Prostate gland (tissue), 2 donors: ENCODE measurements around the gene BBS9. TPM values are rescaled to one million over a fixed set of nuclear protein-coding genes. Genes with fewer than 3 reads are reported as not detected.

Experiments used
- DNase-seq: peaks from one replicate; pipeline ENCODE4 v3.0.0-alpha.2; 2019; ENCODE audit warnings: low spot score
- H3K27ac ChIP-seq, 2 donors: fragments of 200-600 bp; sonication (generic); 2 replicates each; pipeline ENCODE4 v1.5.1; 2017 to 2019
- H3K27me3 ChIP-seq: fragments of 200-600 bp; sonication (generic); replicated peaks from 2 replicates; pipeline ENCODE4 v1.5.1; 2019; ENCODE audit not compliant: insufficient read depth
- H3K36me3 ChIP-seq, 2 donors: fragments of 200-600 bp; sonication (generic); 1 replicate in 1 of 2; 2 replicates in 1 of 2; pipeline versions ENCODE4 v1.5.1 to v1.8.1; 2017 to 2019
- H3K4me1 ChIP-seq: fragments of 200-600 bp; sonication (generic); replicated peaks from 2 replicates; pipeline ENCODE4 v1.5.1; 2019
- H3K4me3 ChIP-seq, 2 donors: fragments of 200-600 bp; sonication (generic); 2 replicates each; pipeline ENCODE4 v1.5.1; 2017 to 2019
- H3K9me3 ChIP-seq: fragments of 200-600 bp; sonication (generic); 2 replicates; pipeline ENCODE4 v1.5.1; 2017
- POLR2A ChIP-seq: fragments of 450-650 bp; IDR thresholded peaks from one replicate; pipeline ENCODE4 v1.6.1; 2016; ENCODE audit warnings: antibody characterized with exemption, mild to moderate bottlenecking
- POLR2AphosphoS5 ChIP-seq: sonication (generic); formaldehyde crosslinking; IDR thresholded peaks from one replicate; pipeline ENCODE4 v1.6.1; 2017; ENCODE audit warnings: antibody characterized with exemption
- WGBS: methylation state at CpG from one replicate; pipeline ENCODE4 v1.1.5; 2018; 5-methylcytosine and 5-hydroxymethylcytosine counted together
- intact Hi-C: fragments of 100-400 bp; cut with DNase I; formaldehyde crosslinking; loops from one replicate; pipeline ENCODE4 v1.14.2; 2022
- total RNA-seq, 2 donors: library from RNA; depleted of rRNA; stranded (reverse); fragments of >200 nt; gene quantifications; one replicate each; pipeline ENCODE4 v1.1.0, GENCODE V29; 2016
- TF ChIP-seq, protein P1 (sequence below), 4 experiments: fragments of 200-600 bp in 2 of 4; fragments of 450-650 bp in 2 of 4; sonication (generic) in 2 of 4; IDR thresholded peaks; 1 replicate in 3 of 4; 2 replicates in 1 of 4; pipeline ENCODE4 v1.5.1; 2016 to 2019; ENCODE audit warnings: antibody characterized with exemption in 4 of 4, mild to moderate bottlenecking in 2 of 4, moderate library complexity in 2 of 4

The BBS9 gene
- total RNA-seq, 2 donors from 2014 or later: 19.6 to 36.8 TPM

DNA sequence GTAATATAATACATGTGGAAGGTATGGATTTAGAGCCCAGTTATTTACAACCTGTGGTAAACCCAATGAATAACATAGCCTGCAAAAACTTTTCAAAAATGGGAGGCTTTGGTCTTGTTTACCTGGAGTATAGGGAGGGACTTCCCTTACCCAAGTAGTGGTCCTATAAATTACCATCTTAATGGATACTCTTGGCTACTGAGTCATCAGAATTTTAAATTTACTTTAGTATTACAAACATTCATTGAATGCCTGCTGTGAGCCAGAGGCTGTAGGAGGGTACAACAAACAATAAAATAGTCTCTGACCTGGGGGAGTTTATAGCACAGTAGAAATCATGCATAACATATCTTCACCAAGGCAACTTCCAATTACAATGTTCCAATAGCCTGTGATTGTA lies 365.1 kb downstream of the BBS9 start:
- Histone ChIP-seq H3K27me3 (no peaks in the 10 kb centered on the region), H3K27ac (no peak overlapping the region), H3K9me3 (no peaks in the 10 kb centered on the region), H3K4me1 (no peaks in the 10 kb centered on the region), H3K4me3 (no peak overlapping the region), H3K36me3 (no peaks in the 10 kb centered on the region)
- no peak for DNase-seq
- TF ChIP-seq, protein P1, sequence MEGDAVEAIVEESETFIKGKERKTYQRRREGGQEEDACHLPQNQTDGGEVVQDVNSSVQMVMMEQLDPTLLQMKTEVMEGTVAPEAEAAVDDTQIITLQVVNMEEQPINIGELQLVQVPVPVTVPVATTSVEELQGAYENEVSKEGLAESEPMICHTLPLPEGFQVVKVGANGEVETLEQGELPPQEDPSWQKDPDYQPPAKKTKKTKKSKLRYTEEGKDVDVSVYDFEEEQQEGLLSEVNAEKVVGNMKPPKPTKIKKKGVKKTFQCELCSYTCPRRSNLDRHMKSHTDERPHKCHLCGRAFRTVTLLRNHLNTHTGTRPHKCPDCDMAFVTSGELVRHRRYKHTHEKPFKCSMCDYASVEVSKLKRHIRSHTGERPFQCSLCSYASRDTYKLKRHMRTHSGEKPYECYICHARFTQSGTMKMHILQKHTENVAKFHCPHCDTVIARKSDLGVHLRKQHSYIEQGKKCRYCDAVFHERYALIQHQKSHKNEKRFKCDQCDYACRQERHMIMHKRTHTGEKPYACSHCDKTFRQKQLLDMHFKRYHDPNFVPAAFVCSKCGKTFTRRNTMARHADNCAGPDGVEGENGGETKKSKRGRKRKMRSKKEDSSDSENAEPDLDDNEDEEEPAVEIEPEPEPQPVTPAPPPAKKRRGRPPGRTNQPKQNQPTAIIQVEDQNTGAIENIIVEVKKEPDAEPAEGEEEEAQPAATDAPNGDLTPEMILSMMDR (IDR thresholded peaks at IDR 0.05): no peak
- intact Hi-C loops: no loop called here

DNA sequence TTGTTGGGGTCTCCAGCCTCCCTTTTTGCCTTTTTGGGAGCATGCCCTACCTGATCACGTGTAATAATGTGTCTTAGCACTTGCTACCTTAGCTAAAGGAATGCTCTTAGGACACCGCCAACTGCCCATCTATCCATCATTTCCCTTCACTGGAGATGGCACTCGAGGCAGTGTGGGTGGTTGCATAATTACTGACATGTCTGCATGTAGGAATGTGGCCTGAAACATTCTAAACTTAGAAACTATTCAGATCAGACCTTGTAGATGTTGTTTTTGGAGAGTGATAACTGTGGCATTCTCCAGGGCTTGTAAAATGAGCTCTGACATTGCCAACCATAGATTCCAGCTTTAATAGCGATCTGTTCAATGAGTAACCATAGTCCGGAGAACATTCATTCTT lies 365.8 kb downstream of the BBS9 start:
- Histone ChIP-seq H3K9me3 (no peaks in the 10 kb centered on the region), H3K4me1 (no peaks in the 10 kb centered on the region), H3K27me3 (no peaks in the 10 kb centered on the region), H3K27ac (no peak overlapping the region), H3K4me3 (no peak overlapping the region), H3K36me3 (no peaks in the 10 kb centered on the region)
- TF ChIP-seq, protein P1 (IDR thresholded peaks at IDR 0.05): no peak
- peak; percentile 42 for TF ChIP-seq POLR2AphosphoS5
- DNase-seq: no peak
- intact Hi-C loops: no loop called here
- 31% methylated on average over 5 of the region's 5 CpGs for WGBS

DNA sequence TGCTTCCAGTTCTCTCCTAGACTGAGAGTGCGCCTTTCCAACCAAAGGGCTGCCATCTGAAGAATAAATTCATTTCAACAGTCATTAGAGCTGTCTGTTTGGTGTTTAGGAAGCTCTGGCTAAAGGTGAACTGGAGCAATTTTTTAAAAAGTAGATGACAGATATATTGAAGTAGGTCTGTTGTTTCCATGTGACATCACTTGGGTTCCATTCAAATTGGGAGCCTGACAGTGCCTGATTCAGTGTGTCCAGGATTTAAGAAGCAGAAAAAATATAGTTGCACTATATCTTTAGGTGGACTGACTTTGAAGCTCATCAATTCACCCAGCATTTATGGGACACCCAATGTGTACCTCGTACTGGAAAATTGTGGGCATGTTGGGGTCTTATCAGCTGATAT lies 367.7 kb downstream of the BBS9 start:
- no peaks in the 10 kb centered on the region for H3K36me3 ChIP-seq
- 93% methylated on average over 2 of the region's 2 CpGs for WGBS
- intact Hi-C loops: no loop called here
- H3K27me3 ChIP-seq: no peaks in the 10 kb centered on the region
- TF ChIP-seq POLR2A (no peak), POLR2AphosphoS5 (no peak)
- TF ChIP-seq, protein P1 (IDR thresholded peaks at IDR 0.05): no peak
- no peaks in the 10 kb centered on the region for H3K4me1 ChIP-seq
- no peaks in the 10 kb centered on the region for H3K9me3 ChIP-seq
- H3K4me3 ChIP-seq: no peak overlapping the region
- no peak overlapping the region for H3K27ac ChIP-seq
- DNase-seq: no peak

DNA sequence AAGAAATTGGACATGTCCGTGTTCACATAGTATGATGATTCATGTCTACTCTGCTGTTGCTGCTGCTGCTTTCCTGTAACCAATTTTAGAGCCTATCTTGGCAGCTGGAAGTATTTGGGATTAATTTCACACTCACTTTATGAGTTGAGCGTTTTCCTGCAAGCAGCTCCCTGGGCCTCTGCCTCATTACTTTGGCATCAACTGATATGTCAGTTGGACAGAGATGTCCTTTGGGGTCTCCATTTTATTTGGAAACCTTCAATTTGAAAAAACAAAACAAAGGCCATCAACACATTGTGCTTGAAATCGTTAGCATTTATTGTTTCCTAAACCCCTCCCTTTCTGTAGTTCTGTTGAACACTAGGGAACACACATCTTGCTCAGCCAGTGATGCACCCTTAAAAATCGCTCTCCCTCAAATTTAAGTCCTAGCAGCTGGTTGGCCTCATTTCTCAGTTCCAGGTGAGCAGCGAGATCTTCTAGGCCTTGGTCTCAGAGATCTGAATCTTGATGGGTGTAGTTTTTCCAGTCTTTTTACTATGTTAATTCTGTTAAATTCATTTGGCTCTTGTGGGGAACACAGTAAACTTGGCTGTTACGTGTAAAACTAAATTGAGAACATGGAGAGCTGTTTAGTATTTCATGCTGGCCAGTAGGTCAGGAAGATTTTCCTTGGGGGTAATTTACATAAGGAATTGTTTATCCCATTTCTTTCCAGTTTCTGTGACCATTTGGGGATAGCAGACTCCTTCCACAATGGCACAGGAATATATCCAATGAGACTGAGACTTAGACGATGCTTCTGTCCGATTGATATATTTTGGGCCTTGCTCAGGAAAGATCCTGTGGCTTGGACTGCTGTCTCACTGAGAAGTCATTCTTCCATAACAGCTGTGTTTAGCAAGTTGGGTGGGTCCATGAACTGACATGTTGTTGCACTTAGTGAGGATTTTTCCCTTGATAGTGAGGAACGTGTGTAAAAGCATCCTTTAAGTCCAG lies 371.6 kb downstream of the BBS9 start:
- 48% methylated on average over 9 of the region's 9 CpGs for WGBS
- H3K36me3 ChIP-seq: no peaks in the 10 kb centered on the region
- H3K4me1 ChIP-seq: no peaks in the 10 kb centered on the region
- DNase-seq: no peak
- TF ChIP-seq POLR2A (no peak), POLR2AphosphoS5 (peak; percentile 2)
- TF ChIP-seq, protein P1 (IDR thresholded peaks at IDR 0.05): no peak
- intact Hi-C loops: no loop called here
- no peaks in the 10 kb centered on the region for H3K9me3 ChIP-seq
- no peak overlapping the region for H3K4me3 ChIP-seq
- H3K27ac ChIP-seq: no peak overlapping the region
- no peaks in the 10 kb centered on the region for H3K27me3 ChIP-seq

DNA sequence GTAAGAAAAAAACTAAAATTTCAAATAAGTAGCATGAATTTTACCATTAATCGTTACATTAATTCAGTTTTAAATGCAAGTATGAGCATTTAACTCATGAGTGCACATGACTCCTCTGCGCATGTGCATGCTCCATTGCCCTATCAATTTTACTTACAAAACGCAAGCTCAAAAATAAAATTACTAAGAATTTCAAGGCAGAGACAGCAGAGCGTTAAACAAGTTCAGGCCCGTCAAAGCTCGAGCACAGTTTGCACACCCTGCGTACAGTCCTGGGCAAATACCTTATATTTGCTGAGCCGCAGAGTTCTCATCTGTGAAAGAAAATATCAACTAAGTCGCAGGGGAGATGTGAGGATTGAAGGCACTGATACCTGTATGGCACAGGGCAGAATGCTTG lies 373.6 kb downstream of the BBS9 start:
- no peak for TF ChIP-seq POLR2AphosphoS5
- TF ChIP-seq POLR2A: no peak
- TF ChIP-seq, protein P1 (IDR thresholded peaks at IDR 0.05): no peak
- Histone ChIP-seq H3K9me3 (no peaks in the 10 kb centered on the region), H3K36me3 (no peaks in the 10 kb centered on the region), H3K4me1 (no peaks in the 10 kb centered on the region), H3K27me3 (no peaks in the 10 kb centered on the region), H3K27ac (no peak overlapping the region), H3K4me3 (no peak overlapping the region)
- intact Hi-C loops: no loop called here
- WGBS: 55% methylated on average over 9 of the region's 9 CpGs
- no peak for DNase-seq
